K562 (cell line): ENCODE data around the gene SLC34A1. TPM values are rescaled to one million over a fixed set of nuclear protein-coding genes. Genes with fewer than 3 reads are reported as not detected.

Source experiments
- E2F6 ChIP-seq, 2 experiments: IDR thresholded peaks; 2 replicates each; pipeline ENCODE4 v1.6.1; 2011; ENCODE audit warnings: borderline replicate concordance in 1 of 2, control low read depth in 1 of 2, low read depth in 1 of 2, low read length in 1 of 2, mild to moderate bottlenecking in 1 of 2, mixed read lengths in 1 of 2, moderate library complexity in 1 of 2; ENCODE audit not compliant: insufficient read depth in 1 of 2, insufficient read length in 1 of 2, poor library complexity in 1 of 2, severe bottlenecking in 1 of 2; ENCODE audit errors: extremely low read depth in 1 of 2
- HDAC1 ChIP-seq, 2 experiments: fragments of 450-650 bp; IDR thresholded peaks; 2 replicates each; pipeline ENCODE4 v1.6.1; 2016 to 2017; ENCODE audit warnings: inconsistent platforms in 1 of 2, mild to moderate bottlenecking in 1 of 2, moderate library complexity in 1 of 2
- KHSRP ChIP-seq: fragments of 450-650 bp; IDR thresholded peaks from 2 replicates; pipeline ENCODE4 v1.6.1; 2017
- MBD2 ChIP-seq: sonication (generic); IDR thresholded peaks from 2 replicates; pipeline ENCODE4 v1.6.1; 2016; ENCODE audit warnings: low read depth, borderline replicate concordance
- NCOA4 ChIP-seq: fragments of 450-650 bp; IDR thresholded peaks from 2 replicates; pipeline ENCODE4 v1.6.1; 2018; ENCODE audit warnings: mild to moderate bottlenecking; ENCODE audit not compliant: partially characterized antibody
- NCOR1 ChIP-seq: fragments of 450-650 bp; IDR thresholded peaks from 2 replicates; pipeline ENCODE4 v1.6.1; 2016; ENCODE audit warnings: mild to moderate bottlenecking, moderate library complexity
- NR2C1 ChIP-seq, 2 experiments: fragments of 450-650 bp; IDR thresholded peaks; 2 replicates each; pipeline ENCODE4 v1.6.1; 2017; ENCODE audit warnings: mild to moderate bottlenecking in 2 of 2, antibody characterized with exemption in 1 of 2, inconsistent platforms in 1 of 2, missing compliant biosample characterization in 1 of 2, missing genetic modification characterization in 1 of 2
- PHF21A ChIP-seq: fragments of 450-650 bp; IDR thresholded peaks from 2 replicates; pipeline ENCODE4 v1.6.1; 2017; ENCODE audit warnings: low read depth, borderline replicate concordance
- PHF8 ChIP-seq: fragments of 200-600 bp; sonication (generic); IDR thresholded peaks from 2 replicates; pipeline ENCODE4 v1.6.1; 2012; ENCODE audit warnings: mixed run types, mild to moderate bottlenecking, inconsistent platforms, low read length, moderate library complexity, borderline replicate concordance
- RB1 ChIP-seq: fragments of 450-650 bp; IDR thresholded peaks from 2 replicates; pipeline ENCODE4 v1.6.1; 2017; ENCODE audit warnings: low read depth, mild to moderate bottlenecking
- XRCC5 ChIP-seq: fragments of 200-400 bp; formaldehyde crosslinking; IDR thresholded peaks from 2 replicates; pipeline ENCODE4 v1.6.1; 2017; ENCODE audit warnings: low read depth, mild to moderate bottlenecking, low read length
- ZNF592 ChIP-seq: fragments of 450-650 bp; IDR thresholded peaks from 2 replicates; pipeline ENCODE4 v1.6.1; 2017; ENCODE audit warnings: antibody characterized with exemption, mild to moderate bottlenecking
- ZNF707 ChIP-seq: fragments of 250-450 bp; sonication (Bioruptor Pico); conservative IDR thresholded peaks from 2 replicates; pipeline ENCODE4 v1.8.0; 2022; ENCODE audit warnings: inconsistent platforms, mild to moderate bottlenecking, moderate library complexity
- polyA plus RNA-seq, 8 experiments: library from polyadenylated mRNA; depleted of rRNA in 4 of 8; stranded (reverse) in 5 of 8; unstranded in 3 of 8; fragments of >200 nt; fragmentation: Nextera tagmentation in 2 of 8; fragmentation: Illumina TruSeq in 1 of 8; extraction: Ambion mirVana in 2 of 8; extraction: Trizol in 1 of 8; gene quantifications; 2 replicates each; pipeline versions ENCODE4 v1.2.1 to v1.2.3, GENCODE V29; 2011 to 2014; ENCODE audit warnings: inconsistent platforms in 1 of 8, missing spikeins in 1 of 8
- total RNA-seq, 7 experiments: library from RNA; depleted of rRNA in 6 of 7; stranded (reverse); fragments of >200 nt in 6 of 7; fragmentation: Illumina TruSeq in 2 of 7; extraction: Trizol in 2 of 7; gene quantifications; 2 replicates each; pipeline versions ENCODE4 v1.2.1 to v1.2.3, GENCODE V29; 2011 to 2021; ENCODE audit warnings: low replicate concordance in 1 of 7
- TF ChIP-seq, protein P1 (sequence below), 2 experiments: fragments of 450-650 bp in 1 of 2; sonication (generic) in 1 of 2; formaldehyde crosslinking in 1 of 2; IDR thresholded peaks in 1 of 2; conservative IDR thresholded peaks in 1 of 2; 2 replicates each; pipeline versions ENCODE4 v1.6.1 to v1.8.1; 2016 to 2023; ENCODE audit warnings: mild to moderate bottlenecking in 2 of 2, moderate library complexity in 2 of 2, inconsistent platforms in 1 of 2, missing genetic modification reagents in 1 of 2

The SLC34A1 gene
- total and polyA plus RNA-seq, 9 of the 15 experiments (the other 6 are each of a cell fraction or from before 2014, with no cell fraction given): not detected

DNA sequence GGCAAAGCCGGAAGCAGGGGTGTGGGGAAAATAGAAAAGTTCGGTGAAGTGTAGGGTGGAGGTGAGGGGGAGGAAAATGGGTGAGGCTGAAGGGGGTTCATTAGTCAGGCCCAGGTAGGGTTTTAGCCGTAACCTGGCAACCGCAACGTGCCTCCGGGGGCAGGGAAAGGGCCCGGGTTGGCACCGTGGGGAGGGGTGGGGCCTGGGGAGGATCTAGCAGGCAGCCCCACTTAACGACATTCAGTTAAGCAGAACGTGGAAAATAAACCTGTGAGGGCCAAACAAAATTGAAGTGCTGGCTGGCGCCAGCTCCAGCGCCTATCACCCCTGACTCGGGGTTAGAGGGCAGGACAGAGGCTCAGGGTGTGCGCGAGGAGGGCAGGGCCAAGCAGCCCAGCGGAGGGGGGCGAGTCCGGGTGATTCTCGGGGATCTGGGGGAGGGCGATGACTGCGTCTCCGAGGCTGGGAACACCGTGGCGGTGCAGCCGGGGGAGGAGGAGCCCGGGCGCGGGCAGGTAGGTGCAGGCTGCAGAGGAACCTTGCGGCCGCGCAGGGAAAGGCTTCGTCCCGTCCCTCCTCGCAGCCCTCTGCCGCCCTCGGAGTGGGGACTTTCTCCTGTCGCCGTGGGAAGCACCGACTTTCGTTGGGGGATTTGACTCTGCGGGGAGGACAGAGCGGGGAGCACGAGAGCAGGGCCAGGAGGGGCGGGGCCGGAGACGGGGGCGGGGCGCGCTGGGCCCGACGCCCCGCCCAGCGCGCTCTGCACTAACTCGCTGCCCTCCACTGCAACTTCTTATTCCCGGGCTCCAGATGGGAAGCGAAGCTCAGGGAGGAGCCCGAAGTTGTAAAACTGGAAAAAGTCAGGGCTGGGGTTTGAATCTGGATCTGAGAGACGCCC lies 21.4 kb upstream of the SLC34A1 start (continued):
- TF ChIP-seq, protein P1, sequence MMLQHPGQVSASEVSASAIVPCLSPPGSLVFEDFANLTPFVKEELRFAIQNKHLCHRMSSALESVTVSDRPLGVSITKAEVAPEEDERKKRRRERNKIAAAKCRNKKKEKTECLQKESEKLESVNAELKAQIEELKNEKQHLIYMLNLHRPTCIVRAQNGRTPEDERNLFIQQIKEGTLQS (IDR thresholded peaks at IDR 0.05): peak; percentile 10; the same call in 1 of the 2 replicates
- TF ChIP-seq, protein P1 (CRISPR knock-in tag; conservative IDR thresholded peaks at IDR 0.05): no peak
- TF ChIP-seq MBD2: 0 out of 2 replicates have a peak, but pooled peaks have one; percentile 40
- no peak for TF ChIP-seq ZNF707 (CRISPR knock-in tag)
- no peak for TF ChIP-seq NCOA4
- TF ChIP-seq XRCC5: no peak
- 0 out of 2 replicates have a peak, but pooled peaks have one; percentile 47 for TF ChIP-seq RB1
- peak; percentile 62; the same call in 1 of the 2 replicates for TF ChIP-seq PHF21A
- no peak for TF ChIP-seq NCOR1
- TF ChIP-seq ZNF592: 0 out of 2 replicates have a peak, but pooled peaks have one; percentile 54
- peak in 1 of 2 experiments; percentile 38; a peak in 2 of 4 replicates for TF ChIP-seq HDAC1 (IDR thresholded peaks at IDR 0.05)
- TF ChIP-seq E2F6 (IDR thresholded peaks at IDR 0.05; ENCODE audit: borderline replicate concordance in 1 of 2, extremely low read depth in 1 of 2, insufficient read depth in 1 of 2, insufficient read length in 1 of 2, low read depth in 1 of 2, low read length in 1 of 2, poor library complexity in 1 of 2, severe bottlenecking in 1 of 2): peak in 1 of 2 experiments; percentile 52
- TF ChIP-seq NR2C1 (IDR thresholded peaks at IDR 0.05): peak; percentile 86
- TF ChIP-seq NR2C1 (tag; IDR thresholded peaks at IDR 0.05): peak; percentile 86
- no peak for TF ChIP-seq KHSRP
- TF ChIP-seq PHF8: peak; percentile 76; the same call in 1 of the 2 replicates
